GM18951 (cell line): Measurements from ENCODE around the gene TMEM201.

Source experiments
- POLR2A ChIP-seq: IDR thresholded peaks from 4 replicates; pipeline ENCODE4 v1.6.1; 2011; ENCODE audit warnings: mild to moderate bottlenecking; ENCODE audit not compliant: insufficient read length, insufficient read depth; ENCODE audit errors: extremely low read depth
- in situ Hi-C: fragments of 300-500 bp; cut with MboI; formaldehyde crosslinking; loops from one replicate; pipeline ENCODE4 v1.12.0; 2022; ENCODE audit warnings: low sequenced_read_pairs, mixed read lengths, inconsistent platforms; ENCODE audit not compliant: unreplicated experiment

Gene TMEM201

DNA sequence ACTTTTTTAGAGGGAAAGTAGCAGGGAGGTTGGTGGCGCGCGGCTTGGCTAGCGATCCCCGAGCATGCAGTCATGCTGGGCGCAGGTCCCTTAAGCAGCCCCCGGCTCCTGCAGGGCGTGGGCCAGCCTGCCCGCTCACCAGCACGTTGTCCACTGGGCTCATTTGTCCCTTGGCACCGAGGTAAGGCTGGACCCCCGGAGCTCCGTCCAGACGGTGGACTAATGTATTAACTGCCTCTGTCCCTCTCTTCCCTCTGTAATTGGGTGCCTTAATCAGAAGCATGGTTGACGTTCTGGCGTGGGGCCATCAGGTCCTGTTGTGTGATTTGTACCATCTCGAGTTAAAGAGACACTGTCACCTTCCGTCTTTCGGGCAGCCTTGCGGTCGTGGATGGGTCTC lies 17.7 kb downstream of the TMEM201 start:
- in situ Hi-C loops: loop anchor here (25.0 kb wide), 1 partner anchor 256 kb away; no protein-coding TSS in a partner anchor
- no peak for TF ChIP-seq POLR2A

DNA sequence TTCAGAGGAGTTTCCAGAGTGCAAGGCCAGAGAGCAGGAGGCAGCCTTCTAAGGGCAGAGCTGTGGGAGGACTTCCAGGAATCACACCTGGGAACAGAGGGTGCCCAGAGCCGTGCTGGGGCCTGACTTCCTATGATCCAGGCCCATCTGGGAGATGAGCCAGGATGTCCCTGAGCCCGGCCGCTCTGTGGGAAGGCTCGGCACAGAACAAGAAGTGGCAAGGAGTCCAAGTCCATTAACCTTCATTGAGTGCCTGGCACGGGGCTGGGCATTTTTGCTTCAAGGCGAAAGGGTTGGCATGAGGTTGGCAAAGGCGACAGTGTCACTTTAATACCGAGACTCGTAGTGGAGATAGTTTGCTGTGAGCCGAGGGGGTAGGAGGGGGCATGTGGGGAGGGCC lies 18.2 kb downstream of the TMEM201 start:
- in situ Hi-C loops: loop anchor here (25.0 kb wide), 1 partner anchor 255 kb away; no protein-coding TSS in a partner anchor

DNA sequence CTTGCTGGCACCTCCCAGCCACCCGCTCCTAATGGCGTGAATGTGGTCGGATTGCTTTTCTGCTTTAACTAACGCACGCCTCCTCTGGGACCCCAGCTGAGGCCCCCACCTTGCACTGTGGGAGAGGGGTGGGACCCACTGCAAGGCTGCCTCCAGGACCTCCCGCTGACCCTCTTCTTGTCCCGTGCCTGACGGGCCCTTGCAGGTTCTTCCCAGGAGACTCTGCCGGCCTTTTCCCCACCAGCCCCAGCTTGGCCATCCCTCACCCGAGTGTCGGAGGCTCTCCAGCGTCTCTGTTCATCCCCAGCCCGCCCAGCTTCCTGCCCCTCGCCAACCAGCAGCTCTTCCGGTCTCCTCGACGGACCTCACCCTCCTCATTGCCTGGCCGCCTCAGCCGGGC lies 18.6 kb downstream of the TMEM201 start:
- TF ChIP-seq POLR2A: no peak
- in situ Hi-C loops: loop anchor here (25.0 kb wide), 1 partner anchor 255 kb away; no protein-coding TSS in a partner anchor

More for the DNA sequence above, 18.2 kb downstream of the TMEM201 start:
- no peak for TF ChIP-seq POLR2A

DNA sequence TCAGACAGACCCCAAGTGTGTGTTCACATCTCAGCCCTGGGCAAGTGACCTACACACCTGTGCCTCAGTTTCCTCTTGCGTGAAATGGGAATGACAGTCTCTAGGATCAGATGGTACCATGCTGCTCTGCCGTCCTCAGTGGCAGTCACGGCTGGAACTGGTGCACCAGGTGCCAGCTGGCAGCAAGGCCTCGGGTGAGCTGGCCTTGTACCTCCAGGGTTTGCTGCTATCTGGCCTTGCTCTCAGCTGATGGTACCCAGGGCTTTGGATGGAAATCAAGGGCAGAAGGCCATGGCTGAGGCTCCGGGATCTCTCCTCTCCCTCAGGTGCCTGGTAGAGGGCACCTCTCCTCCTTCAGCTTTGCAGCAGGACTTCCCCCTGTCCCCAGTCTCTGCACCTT lies 21.3 kb downstream of the TMEM201 start:
- in situ Hi-C loops: loop anchor here (25.0 kb wide), 1 partner anchor 252 kb away; no protein-coding TSS in a partner anchor
- TF ChIP-seq POLR2A: no peak

DNA sequence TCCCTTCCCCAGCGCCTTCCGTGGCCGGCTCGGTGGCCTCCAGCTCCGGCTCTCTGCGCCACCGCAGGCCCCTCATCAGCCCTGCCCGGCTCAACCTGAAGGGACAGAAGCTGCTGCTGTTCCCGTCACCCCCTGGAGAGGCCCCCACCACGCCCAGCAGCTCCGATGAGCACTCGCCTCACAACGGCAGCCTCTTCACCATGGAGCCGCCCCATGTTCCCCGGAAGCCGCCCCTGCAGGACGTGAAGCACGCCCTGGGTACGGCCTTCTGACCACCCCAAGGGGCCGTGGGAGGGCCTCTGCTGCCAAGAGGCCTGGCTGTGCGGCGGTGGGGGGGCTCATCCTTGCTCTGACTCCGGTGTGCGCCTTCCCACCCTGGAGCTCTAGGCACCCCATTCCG lies 21.8 kb downstream of the TMEM201 start:
- no peak for TF ChIP-seq POLR2A
- in situ Hi-C loops: loop anchor here (25.0 kb wide), 1 partner anchor 252 kb away; no protein-coding TSS in a partner anchor

DNA sequence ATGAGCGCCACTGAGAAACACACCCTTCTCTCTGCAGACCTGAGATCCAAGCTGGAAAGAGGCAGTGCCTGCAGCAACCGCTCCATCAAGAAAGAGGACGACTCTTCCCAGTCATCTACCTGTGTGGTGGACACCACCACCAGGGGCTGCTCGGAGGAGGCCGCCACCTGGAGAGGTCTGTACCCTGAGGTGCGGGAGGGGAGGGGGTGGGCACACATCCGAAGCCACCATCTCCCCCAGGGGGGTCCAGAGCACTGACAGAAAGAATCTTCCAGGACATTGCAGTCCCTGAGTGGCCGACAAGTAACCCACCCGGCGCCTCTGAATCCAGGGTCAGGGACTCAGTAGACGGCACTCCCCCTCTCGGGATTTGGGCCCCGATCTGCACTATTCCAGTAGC lies 23.0 kb downstream of the TMEM201 start:
- TF ChIP-seq POLR2A: no peak
- in situ Hi-C loops: loop anchor here (25.0 kb wide), 1 partner anchor 251 kb away; no protein-coding TSS in a partner anchor

DNA sequence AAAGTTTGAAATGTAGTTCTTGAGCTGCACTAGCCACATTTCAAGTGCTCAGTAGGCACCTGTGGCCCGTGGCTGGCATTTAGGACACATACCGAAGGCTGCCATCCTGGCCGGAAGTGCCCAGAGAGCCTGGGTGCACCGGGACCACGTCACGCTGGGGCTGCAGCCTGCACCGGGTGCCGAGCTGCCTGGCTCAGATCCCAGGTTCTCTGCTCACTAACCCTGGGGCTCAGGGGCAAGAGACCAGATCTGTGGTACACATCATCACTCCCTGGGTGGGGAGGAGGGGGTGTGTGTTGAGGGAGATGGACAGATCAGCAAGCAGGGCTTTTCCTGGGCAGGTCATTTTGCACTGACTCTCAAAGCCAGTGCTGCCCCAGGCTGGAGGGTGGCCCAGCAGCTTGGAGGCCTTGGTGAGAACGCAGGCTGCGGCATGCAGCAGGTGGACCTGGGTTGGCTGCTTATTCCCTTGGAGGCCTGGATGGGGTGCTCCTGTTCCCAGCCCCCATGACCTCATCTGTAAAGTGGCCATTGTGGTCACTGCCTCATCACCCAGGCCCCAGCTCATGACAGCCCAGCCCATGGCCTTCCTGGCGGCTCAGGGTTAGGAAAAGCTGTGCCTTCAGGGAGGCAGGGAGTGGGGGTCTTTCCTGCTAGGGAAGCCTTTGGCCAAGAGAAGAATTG lies 23.6 kb downstream of the TMEM201 start:
- TF ChIP-seq POLR2A: no peak
- in situ Hi-C loops: loop anchor here (25.0 kb wide), 1 partner anchor 250 kb away; no protein-coding TSS in a partner anchor

DNA sequence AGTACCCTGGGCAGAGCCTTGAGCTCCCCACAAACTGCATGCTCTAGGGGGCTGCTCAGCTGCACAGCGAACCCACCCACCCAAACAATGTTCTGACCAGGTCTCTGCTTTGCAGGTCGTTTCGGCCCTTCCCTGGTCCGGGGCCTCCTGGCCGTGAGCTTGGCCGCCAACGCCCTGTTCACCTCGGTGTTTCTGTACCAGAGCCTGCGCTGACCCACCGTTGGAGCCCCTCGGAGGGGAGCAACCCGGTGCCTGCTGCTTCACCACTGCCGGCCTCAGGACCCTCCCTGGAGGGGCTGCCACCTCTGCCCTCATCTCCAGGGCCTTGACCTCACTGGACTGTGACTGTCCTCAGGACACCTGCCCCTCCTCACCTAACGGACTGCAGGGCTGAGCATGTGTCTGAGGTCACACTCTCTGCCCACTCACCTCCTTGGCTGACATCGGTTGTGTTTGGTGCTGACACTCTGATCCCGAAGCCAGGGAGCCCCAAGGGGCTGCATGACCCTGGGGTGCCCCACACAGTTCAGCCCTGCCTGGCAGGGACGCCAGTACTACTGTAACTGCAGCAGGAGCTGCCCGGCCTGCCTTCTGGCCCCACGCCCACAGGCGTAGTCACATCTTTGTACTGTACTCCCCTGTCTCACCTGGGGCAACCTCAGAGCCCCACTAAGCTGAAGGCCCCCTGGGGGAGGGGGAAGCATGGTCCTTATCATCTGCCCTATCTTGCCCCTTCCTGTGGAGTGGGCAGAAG lies 24.3 kb downstream of the TMEM201 start:
- TF ChIP-seq POLR2A: no peak
- in situ Hi-C loops: loop anchor here (25.0 kb wide), 1 partner anchor 249 kb away; no protein-coding TSS in a partner anchor

DNA sequence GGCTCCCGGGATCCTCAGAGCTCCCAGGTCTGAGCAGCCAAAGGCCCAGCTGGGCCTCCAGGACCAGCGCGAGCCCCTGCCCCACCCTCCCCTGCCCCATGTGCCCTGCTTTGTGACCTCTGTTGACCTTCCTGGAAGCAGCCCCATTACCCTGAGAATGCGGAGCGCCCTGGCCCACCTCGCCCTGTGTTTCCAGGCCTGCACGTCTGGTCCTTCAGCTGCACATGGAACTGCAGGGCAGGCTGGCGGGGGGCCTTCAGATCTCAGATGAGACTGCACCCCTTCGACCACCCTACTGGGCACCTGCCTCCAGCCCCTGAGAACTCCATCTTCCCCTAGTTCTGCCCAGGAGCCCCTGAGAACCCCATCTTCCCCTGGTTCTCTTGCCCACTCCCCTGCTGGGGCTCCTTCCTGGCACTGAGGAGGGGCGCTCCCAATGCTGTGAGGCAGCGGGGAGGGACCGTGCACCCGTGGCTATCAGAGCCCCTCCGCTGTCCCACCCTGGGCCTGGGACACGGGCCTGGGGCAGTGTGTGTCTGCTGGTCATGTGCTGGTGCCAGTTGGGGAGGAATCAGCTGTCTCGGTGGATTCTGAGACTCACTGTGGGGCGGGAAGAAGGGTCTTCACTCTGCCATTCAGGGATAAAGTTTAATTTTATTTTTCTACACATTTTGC lies 25.1 kb downstream of the TMEM201 start:
- no peak for TF ChIP-seq POLR2A
- in situ Hi-C loops: loop anchor here (25.0 kb wide), 1 partner anchor 249 kb away; no protein-coding TSS in a partner anchor

DNA sequence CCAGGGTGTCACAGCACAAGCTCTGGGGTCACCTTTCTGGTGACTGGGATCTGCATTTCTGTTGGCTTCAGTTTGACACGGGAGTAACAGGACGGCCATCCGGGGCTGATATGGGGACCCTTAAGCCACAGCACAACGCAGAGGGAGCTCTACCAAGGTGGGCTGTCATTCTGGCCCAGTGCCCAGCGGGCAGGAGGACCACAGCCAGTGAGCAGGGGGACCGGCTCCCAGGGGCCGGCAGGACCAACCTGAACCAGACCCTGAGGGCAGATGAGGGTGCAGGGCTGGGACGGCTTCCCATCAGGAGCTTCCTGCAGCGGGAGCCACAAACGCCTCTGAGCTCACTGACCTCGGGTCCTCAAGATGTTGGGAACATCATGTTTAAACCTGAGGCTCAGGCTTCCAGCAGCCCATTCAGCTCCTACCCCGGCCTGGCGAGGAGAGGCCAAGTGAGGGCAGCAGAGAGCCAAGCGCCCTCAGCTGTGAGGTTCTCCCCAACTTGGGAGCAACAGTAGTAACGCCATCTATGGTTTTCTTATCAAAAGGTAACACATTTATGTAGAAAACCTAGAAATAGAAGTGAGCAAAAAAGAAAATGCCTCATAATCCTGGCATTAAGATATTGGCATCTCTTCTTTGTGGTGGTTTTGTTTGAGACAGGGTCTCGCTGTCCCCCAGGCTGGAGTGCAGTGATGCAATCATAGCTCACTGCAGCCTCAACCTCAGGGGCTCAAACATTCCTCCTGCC lies 26.8 kb downstream of the TMEM201 start:
- in situ Hi-C loops: loop anchor here (25.0 kb wide), 1 partner anchor 247 kb away; no protein-coding TSS in a partner anchor
- TF ChIP-seq POLR2A: no peak

DNA sequence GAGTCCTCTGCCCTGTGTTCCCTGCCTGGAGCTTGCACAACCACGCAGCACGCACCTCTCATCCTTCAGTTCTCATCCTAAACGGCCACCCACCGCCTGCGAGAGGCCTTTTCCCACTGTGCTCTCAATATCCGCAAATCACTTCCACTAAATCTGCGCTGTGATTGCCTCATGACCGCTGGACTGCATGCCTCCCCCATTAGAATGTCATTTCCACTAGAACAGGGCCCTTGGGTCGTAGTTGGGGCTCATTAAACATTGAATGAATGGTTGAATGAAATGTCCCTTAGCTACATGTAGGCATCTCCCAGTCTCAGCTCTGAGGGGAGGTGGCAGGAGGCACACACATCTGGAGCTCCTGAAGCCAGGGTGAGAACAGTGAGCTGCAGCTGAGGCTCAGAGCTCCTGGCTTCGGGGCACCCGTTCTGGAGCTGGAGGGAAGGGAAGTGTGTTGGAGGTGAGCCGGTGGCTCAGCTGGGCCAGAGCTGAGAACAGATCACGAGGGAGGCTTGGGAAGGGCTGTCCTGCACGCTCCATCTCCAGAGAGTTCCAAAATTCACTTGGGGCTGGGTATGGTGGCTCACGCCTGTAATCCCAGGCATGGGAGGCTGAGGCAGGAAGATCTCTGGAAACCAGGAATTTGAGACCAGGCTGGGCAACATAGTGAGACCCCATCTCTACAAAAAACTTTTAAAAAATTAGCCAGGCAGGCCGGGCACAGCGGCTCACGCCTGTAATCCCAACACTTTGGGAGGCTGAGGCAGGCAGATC lies 30.4 kb downstream of the TMEM201 start:
- TF ChIP-seq POLR2A: no peak
- in situ Hi-C loops: loop anchor here (25.0 kb wide), 1 partner anchor 243 kb away; no protein-coding TSS in a partner anchor
